IPS DF 19.7 (cell line): ENCODE data around the gene DLEC1.
"Not testable (repeated sequence)": the region's sequence is repeated elsewhere in the genome, so short reads cannot be mapped to it uniquely, and the experiment has no call there.

Source experiments
- DNase-seq: peaks from one replicate; pipeline ENCODE4 v3.0.0-alpha.2; 2013; ENCODE audit warnings: low read depth, low spot score

The DLEC1 gene

DNA sequence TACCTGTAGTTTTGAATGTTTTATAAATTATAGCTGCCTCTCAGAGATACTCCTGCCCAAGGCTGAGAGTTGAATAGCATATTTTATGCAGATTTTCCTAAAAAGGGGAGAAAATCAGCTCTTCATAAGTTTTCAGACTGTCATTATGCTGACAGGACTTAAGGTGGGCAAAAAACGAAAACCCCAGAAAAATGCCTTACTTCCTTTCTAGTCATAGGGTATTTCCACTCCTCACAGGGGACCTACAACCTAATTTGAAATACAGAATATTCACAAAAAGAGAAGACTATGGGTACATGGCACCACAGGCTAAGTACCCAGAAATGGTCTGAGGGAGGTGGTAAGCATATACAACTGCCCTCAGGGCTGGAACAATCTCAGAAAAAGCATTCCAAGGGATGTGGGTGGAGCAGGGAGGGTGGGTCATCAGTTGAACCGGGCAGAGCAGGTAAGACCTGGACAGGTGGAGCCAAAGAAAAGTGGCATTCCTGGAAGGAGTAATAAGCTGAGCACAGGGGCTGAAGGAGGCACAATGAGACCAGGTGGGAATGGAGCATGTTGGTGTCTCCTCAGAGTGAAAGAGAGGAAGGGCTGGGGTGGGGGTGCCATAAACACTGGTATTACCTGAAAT, 115.7 kb downstream of the DLEC1 start:
- DNase-seq, result no peak

DNA sequence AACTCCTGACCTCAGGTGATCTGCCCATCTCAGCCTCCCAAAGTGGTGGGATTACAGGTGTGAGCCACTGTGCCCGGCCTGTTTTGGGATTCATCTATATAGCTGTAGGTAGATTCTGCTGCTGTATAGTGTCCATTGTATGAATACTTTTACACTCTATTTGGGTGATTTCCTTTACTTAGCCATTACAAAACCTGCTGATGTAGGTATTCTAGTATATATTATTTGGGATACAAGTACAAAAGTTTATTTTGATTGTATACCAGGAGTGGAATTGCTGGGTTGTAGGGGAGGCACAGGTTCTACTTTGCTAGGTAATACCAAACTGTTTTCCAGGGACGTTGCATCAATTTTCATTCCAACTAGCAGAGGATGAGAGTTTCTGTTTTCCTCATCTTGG, 116.8 kb downstream of the DLEC1 start:
- DNase-seq, result no peak

- DNase-seq, result no peak
Measured at GRCh38 chr3:38157117-38157516, 118.1 kb downstream of the DLEC1 start.

GRCh38 chr3:38157595-38157994, 118.6 kb downstream of the DLEC1 start:
- no peak for DNase-seq

- DNase-seq, result no peak
Measured at GRCh38 chr3:38158472-38158871, 119.5 kb downstream of the DLEC1 start.

DNA sequence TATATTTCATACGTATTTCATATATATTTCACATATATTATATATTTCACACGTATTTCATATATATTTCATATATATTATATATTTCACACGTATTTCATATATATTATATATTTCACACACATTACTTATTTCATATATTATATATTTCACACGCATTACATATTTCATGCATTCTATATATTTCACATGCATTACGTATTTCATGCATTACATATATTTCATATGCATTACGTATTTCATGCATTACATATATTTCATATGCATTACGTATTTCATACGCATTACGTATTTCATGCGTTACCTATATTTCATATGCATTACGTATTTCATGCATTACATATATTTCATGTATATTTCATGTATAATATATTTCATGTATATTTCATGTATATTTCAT, 121.7 kb downstream of the DLEC1 start:
- DNase-seq, result not testable (repeated sequence)

DNA sequence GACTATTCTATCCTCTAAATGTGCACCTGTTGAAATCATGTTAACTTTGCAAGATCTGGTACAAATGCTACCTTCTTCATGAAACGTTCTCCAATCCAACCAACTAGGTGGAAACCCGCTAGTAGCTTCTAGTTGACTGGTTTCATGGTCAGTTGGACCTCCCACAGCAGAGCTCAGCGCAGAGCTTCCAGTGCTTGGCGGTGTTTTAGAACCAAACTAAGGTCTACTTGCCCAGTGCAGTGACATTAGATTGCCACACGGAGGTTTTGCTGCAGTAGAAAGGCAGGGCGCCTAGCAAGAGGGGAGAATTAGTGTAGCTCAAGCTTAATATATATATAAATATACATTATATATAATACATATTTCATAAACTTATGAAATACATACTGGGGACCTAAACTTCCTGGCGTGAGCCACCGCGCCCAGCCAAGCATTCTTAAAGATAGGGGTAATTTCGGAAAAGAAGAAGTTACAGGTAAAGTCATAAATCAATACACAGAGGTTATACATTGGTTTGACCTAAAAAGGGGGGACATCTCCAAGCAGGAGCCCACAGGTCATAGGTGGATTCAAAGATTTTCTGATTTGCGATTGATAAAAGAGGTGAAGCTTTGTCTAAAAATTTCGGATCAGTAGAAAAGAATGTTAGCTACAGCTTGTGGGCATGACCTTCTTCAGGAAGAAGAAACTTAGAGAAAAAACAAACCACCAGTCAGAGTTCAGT, 124.3 kb downstream of the DLEC1 start:
- DNase-seq, result no peak

GRCh38 chr3:38163841-38164642, 125.0 kb downstream of the DLEC1 start:
- DNase-seq, result no peak

DNA sequence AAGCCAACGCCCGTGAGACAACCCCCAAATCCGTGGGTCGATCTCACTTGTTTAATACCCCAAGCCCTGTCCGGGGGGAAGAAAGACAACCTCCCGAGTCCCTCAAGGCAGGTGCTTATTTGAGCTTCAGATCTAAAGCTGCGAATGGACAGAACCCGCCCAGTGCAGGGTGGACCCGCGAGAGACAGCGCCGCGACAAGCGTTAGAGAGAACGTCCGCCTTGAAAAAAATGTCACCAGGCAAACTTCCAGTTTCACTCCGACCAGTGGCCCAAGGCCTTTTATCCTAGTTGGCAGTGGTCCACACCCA, 125.6 kb downstream of the DLEC1 start:
- DNase-seq, result no peak

- peak; percentile 97 for DNase-seq
Measured at GRCh38 chr3:38164952-38165721, 126.1 kb downstream of the DLEC1 start, which contains the start of gene OXSR1. Gene OXSR1, plus strand, starts transcription at chr3:38165537. Its CDS starts 340 bp downstream, at chr3:38165877.

GRCh38 chr3:38165722-38166387, 126.8 kb downstream of the DLEC1 start:
- DNase-seq, result no peak

DNA sequence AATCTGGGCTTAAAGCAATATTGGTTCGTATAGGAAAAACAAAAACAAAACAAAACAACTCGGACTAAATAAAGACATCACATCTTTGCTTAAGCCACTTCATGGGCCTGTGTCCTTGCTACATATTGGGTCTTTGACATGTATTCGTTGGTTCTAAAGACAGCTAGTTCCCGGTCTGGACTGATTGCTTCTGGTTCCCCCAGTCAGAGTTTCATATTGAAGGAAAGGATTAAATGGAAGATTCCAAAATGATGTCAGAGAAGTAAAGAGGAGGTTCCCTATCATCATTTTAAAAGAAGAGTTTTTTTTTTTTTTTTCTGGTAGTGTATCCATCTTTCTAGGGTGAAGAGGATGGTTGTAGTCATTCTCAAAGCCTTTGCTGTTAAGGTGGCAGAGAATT, 128.6 kb downstream of the DLEC1 start:
- no peak for DNase-seq

DNA sequence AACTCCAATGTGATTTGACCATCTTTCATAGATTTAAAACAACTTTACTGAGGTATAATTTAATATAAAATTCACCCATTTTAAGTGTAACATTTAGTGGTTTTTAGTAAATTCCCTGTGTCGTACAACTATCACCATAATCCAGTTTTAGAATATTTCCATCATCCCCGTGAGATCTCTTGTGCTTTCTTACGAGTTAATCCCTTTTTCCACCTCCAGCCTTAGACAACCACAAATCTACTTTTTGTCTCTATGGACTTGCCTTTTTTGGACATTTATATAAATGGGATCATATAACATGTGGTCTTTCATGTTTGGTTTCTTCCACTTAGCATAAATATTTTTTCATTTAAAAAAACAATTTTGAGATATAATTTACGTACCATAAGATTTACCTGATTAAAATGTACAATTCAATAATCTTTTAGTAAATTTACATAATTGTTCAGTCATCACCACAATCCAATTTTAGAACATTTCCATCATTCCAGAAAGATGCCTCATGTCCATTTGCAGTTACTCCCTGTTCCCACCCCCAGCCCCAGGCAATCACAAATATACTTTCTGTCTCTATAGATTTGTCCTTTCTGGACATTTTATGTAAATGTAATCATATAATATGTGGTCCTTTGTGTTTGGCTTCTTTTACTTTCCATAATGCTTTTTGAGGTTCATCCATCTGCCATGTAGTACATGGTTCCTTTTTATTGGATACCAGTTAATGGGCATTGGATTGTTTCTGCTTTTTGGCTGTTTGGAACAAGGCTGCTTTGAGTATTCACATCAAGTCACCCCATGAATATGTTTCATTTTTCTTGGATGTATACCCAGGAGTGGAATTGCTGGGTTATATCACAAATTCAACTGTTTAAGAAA, 129.4 kb downstream of the DLEC1 start:
- no peak for DNase-seq

GRCh38 chr3:38169027-38169317, 130.0 kb downstream of the DLEC1 start:
- no peak for DNase-seq

DNA sequence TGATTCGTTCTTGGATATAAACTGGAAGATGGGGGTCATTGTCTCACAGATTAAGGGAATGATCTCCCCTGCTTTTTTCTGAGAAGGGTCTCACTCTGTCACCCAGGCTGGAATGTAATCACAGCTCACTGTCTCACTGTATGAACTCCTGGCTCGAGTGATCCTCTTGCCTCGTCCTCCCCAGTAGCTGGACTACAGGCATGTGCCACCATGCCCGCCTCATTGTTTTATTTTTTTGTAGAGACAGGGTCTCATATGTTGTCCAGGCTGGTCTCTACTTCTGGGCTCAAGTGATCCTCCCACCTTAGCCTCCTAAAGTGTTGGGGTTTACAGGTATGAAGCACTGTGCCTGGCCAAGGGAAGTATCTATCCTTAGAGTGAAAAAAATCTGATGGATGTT, 131.7 kb downstream of the DLEC1 start:
- DNase-seq, result no peak

DNA sequence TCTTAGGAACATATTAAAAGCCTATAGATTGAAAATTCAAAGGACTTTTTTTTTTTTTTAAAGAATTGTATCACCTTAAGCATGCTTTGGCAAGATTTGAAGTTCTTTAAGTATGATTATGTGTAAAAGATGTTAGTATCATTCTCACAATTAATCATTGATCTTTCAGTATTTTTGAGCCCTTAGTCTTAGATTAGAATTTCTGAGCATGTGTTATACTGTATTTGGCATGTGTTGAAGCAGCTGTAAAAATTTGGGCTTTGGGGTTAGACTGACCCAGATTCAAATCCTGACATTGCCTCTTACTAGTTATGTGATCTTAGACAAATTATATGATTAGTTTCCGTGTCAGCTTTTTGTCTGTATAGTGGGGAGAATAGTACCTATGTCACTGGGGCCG, 132.6 kb downstream of the DLEC1 start:
- no peak for DNase-seq
